ENCODE results near the gene IRAK1BP1.
"Not testable (repeated sequence)": the region's sequence is repeated elsewhere in the genome, so short reads cannot be mapped to it uniquely, and the experiment has no call there.

IRAK1BP1 gene, protein sequence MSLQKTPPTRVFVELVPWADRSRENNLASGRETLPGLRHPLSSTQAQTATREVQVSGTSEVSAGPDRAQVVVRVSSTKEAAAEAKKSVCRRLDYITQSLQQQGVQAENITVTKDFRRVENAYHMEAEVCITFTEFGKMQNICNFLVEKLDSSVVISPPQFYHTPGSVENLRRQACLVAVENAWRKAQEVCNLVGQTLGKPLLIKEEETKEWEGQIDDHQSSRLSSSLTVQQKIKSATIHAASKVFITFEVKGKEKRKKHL

DNA sequence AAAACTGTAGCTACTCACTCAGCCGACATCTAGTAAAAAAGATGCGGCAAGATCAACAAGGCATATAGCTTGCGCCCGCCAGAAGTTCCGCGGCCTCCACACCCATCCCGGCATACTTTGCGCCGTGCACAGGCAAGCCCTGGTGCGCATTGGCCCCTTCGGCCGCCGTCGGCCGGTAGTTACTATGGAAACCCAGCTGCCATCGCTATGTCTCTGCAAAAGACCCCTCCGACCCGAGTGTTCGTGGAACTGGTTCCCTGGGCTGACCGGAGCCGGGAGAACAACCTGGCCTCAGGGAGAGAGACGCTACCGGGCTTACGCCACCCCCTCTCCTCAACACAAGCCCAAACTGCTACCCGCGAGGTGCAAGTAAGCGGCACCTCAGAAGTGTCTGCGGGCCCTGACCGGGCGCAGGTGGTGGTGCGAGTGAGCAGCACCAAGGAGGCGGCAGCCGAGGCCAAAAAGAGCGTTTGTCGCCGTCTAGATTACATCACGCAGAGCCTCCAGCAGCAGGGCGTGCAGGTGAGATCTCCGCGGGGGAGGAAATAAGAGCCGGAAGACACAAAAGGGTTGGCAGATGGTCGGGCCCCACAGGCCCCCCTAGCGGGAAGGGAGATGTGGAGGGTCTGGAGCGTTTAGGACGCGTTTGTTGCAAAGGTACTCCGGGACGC is at the start of gene IRAK1BP1:
Gene IRAK1BP1 (plus strand): TSS at position 182 of the 671 bp plus-strand sequence. CDS start 26 bp downstream, at position 208.
- peak; percentile 86 for DNase-seq

DNA sequence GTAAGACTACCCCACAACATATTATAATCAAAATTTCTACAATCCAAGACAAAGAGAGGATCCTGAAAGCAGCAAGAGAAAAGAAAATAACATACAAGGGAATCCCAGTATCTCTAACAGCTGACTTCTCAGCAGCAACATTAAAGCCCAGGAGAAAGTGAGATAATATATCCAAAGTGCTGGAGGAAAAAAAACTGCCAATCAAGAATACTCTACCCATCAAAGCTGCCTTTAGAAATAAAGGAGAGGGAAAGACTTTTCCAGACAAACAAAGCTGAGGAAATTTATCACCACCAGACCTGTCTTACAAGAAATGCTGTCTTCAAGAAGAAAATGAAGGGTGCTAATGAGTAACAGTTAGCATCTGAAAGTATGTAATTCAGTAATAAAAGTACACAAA is 43.3 kb upstream of the IRAK1BP1 start:
- no peak for DNase-seq

DNA sequence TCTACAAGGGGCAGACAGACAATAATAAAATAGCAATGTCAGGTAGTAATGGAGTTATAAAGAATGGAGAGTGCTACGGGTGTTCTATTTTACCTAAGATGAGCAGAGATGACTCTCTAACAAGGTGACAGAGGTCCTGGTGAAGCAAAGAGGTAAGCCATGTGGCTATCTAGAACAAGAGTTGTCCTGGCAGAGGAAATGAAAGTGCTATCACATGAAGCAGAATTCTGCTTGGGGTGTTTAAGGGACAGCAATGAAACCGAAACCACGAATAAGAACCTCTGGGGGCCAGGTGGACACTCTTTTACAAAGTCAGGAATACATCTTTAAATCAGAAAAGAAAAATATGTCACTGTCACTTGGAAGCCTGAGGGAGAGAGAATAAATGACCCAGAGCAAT is 37.9 kb upstream of the IRAK1BP1 start:
- DNase-seq: no peak

DNA sequence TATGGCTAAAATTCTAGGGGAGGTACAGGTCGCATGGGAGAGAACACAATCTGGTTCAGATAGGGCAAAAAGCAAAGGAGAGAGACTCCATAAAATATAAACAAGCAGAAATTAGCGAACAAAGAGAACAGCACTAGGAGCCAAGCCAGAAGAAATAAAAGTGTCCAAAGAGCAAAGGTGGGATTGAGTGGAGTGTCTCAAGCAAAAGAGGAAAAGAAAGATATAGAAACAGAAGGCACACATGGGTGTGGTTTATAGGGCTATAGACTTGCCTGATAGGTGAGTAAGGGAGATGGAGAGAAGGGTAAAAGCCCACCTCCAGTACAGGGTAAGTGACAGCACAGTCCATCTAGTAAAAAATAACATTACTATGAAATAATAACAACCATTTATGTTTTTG is 36.5 kb upstream of the IRAK1BP1 start:
- DNase-seq: no peak

DNA sequence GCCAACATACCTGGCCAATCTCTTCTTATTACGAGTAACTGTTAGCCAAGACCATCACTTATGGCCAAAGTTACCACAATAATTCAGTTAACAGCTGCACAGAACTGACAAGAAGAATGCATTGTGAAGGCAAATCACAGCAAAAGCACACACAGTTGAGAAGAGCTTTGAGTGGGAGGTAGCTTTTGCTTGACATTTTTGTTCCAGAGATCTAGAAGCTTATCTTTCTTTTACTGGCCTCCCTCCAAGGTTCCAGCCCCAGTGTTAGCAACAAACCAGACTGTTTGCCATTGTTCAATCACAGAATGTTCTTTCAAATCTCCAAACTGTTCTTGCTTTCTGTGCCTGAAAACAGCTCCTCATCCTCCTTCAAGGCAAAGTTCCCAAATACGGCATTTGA is 35.9 kb upstream of the IRAK1BP1 start:
- no peak for DNase-seq

DNA sequence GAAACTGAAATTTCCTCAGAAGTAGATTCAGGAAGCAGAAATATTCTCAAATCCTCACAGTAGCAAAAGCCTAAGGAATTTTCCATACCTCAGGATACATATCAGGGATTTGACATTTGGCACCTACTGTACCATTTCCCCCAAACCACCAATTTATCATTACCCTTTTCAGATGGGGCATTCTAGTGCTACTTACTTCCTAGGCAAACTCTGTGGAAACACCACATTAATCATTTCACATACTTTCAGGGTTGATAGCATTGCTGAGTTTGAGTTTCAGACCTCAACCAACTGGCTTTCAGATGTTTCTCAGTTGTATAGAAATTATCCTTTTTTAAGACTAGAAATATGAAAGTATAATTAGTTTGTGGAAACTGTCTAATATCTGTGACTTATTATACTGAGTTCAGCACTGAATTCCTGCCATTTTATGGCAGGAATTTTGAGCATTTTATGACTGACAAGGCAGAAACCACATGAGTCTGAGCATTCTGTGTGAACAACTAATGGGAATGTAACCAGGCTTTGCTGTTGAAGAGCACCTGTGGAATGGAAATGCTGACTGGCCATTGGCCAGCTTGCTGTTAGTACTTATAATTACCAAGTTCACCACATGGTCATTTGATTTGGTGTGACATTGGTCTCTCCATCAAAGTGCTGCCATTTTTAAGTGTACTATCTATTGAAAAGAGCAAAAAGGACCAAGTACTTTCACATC is 35.1 kb upstream of the IRAK1BP1 start:
- no peak for DNase-seq

DNA sequence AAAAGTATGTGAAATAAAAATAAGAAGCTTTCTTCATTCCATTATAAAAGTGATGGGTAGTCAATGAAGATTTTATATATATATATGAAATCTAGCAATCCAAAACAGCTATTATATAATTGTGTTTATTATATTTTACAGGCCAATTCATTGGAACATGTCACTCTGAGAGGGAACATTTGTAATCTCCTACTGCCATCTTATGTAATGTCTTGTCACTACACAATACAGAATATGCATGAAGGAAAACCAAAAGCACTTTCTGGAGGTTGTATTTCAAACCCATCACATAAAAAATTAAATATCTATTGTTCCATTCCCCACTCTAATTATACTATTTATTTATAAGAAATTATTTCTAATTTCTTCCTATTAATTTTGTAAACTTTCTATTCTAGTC is 31.5 kb upstream of the IRAK1BP1 start:
- DNase-seq: no peak

DNA sequence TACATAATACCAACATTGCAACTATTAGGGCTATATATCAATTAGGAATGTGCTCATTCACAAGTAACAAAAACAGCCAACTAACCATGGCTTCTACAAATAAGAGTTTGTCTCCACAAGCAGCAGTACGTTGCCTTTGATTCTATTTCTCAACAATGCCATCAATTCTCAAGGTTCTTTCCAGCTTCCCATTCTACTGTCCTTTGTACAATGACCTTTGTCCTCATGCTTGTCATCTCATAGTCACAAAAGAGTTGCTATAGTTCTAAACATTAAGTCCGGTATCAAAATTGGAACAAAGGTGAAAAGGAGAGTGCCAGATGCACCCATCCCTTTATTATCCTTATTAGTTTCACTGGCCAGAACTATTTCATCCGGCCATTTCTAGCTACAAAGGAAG is 30.8 kb upstream of the IRAK1BP1 start:
- DNase-seq: no peak

DNA sequence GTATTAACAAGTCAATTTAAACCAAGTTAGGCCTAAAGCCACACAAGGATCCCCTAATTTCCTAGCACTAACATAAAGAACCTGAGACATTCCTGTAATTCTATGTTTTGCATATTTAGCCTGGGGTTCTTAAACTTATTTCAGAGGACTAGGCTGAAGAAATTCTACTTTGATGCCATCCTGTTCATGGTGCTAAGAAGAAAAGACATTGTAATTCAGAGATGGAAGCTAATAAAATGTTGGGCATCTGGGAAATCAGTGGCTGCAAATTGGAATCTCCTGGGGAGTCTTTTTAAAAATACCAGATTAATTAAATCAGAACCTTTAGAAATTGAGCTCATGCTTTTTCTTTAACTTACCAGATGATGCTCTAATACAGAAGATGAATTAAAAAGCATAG is 26.2 kb upstream of the IRAK1BP1 start:
- DNase-seq: no peak

DNA sequence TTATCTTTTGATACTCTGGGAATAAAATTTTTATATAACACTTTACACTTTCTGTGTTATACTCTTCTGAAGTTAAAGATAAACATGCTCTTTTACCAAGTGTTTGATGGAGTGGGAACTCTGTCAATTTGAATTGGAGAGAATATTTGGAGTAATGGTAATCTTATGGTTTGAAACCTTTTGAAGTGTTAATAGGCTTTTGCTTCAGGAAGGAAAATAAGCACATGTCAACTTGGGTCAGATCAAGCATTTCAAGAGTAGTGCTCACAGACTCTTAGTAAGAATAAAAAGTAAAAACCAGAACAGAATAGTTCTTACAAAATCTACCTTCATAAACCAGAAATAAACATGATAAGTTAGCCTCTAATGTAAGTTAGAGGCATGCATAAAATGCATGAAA is 24.4 kb upstream of the IRAK1BP1 start:
- no peak for DNase-seq

DNA sequence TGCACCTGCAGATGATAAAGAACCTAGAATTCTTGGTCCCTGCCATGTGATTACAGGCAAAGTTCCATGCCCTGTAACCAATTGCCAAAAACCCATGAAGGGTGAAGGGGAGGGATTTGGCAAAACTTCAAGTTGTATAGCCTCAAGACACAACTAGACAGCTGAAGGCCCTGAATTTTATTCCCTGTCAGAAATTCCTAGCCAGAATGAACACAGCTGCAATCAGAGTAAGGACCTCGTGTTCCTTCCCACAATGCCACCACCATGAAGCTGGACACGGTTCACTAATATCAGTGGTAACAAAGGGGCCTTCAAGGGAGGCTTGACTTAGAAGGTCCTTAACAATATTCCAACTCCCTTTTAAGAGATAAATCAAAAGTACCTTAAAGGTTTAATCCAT is 22.5 kb upstream of the IRAK1BP1 start:
- DNase-seq: no peak

DNA sequence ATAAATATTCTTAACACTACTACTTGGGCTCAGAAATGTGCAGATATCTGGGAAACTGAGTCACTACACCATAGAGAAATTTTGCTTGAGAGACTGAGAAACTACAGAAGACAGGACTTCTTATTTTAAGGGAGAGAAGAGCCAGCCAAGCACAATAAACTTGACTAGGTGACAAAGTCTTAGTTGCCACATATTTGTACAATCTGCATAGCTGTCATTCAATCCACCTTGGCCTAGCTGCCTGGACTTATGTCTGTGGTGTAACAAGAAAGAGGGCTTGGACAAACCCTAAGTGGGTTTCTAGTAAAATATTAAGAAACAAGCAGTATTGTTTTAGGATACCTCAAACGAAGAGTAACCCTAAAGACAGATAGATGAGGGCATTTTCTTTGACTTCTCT is 21.8 kb upstream of the IRAK1BP1 start:
- no peak for DNase-seq

DNA sequence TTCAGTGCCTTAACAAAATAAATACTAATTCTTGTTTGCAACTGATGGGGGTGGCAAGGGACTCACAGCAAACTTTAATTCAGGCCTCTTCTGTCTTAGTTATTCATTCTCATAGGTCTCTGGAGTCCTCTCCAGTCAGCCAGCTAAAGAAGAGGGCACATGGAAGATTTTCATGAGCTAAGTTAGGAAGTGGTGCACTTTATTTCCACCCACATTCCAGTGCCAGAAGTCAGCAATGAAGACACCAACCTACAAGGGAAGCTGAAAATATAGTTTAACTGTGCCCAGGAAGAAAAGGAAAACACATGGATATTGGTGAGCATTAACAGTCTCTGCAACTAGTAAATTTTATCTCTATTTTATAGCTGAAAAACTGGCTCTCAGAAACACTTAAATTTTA is 16.7 kb upstream of the IRAK1BP1 start:
- no peak for DNase-seq

DNA sequence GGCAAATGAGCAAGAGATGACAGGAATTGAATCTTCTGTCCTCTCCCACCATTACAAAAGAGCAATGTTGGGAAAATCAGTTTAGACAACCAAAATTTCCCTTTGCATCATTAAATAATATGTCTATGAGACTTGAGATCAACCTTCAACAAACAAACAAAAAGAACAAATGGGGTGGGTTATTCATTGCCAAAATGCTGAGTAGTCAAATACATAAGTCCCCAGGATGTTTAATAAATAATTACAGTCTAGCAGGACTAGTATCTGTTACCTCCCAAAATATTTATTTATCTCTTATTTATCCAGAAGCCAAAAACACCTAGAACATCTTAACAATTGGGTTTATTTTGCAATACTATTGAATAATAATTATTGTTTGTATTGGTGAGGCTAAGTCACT is 16.2 kb upstream of the IRAK1BP1 start:
- DNase-seq: no peak

DNA sequence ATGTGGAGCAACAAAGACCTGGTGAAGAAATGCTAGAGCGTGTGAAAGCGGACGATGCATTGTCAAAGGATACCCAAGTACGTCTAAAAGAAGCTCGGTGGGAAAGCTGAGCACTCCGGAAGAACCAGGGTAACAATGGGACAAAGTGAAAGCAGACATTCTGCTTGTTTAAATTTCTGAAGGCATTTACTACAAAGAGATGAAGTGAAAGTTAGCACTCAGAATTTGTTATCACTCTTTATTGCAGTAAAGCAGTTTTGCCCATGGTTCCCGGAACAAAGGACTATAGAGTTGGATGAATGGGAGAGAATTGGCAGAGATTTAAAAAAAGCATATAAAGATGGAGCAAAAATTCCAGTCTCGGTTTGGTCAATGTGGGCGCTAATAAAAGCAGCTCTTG is 12.8 kb upstream of the IRAK1BP1 start:
- no peak for DNase-seq

DNA sequence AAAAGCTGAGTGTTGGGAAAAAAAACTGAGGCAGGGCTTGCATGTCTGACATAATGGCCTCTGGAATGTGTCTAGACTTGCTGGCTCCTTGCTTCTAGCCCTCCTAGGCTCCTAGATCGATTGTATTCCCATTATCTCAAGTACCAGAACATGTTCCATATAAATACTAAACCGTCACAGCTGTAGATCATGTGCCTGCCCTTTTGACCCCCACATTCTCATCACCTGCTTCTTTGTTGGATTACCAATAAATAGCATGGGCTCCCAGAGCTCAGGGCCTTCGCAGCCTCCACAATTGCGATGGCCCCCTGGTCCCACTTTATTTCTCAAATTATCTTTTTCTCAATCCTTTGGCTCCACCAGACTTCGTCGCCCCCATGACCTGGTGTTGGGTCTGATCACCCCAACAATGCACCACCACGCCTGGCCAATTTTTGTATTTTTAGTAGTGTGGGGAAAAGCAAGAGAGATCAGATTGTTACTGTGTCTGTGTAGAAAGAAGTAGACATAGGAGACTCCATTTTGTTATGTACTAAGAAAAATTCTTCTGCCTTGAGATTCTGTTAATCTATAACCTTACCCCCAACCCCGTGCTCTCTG is 8.9 kb upstream of the IRAK1BP1 start:
- DNase-seq: not testable (repeated sequence)

DNA sequence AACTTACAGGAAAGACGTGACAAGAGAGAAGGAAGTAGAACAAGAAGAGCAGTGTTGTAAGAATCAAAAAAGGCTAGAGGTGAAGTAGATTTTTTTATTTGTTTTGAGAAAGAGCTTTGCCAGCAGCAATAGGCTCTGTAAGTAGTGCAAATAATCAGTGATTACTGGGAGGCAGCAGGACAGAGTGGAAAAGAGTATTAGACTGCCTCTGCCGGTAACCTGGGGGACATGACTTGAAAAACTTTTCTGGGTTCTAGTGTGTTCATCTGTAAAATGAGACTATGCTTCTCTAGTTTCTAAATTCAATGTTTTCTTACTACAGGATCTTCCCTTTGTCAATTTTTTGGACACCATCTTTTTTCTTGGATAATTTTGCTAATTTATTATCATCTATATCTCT is 5.8 kb upstream of the IRAK1BP1 start:
- DNase-seq: no peak

DNA sequence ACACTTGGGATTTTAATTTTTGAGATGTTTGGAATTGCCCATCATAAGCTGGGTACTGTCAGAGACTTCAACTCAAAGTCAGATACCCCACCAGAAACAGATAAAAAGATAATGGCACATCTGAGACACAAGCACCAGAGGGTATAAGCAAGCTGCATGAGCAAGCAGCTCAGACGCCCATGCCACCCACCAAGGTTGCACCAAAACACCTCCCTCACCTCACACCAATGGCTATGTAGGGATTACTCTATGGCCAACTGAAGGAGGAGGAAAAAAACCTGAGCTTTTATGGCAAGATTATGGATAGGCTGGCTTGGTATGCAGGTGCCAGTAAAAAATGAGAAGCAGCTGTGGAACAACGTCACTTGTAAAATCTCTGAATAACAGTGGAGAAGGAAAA is 3.8 kb upstream of the IRAK1BP1 start:
- no peak for DNase-seq

DNA sequence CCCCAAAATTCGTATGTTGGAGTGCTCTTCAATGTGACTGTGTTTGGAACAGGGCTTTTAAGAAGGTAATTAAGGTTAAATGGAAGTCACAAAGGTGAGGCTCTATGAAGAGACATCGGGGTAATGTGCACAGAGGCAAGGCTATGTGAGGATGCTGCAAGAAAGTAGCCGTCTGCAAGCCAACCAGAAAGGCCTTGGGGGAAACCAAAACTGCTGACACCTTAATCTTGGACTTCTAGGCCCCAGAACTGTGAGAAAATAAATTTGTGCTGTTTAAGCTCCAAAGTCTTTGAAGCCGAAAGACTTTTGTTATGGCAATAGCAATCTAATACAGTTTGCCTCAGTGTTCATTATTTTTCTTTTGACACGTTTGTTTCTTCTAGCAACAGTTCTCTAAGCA is 2.4 kb upstream of the IRAK1BP1 start:
- DNase-seq: no peak

DNA sequence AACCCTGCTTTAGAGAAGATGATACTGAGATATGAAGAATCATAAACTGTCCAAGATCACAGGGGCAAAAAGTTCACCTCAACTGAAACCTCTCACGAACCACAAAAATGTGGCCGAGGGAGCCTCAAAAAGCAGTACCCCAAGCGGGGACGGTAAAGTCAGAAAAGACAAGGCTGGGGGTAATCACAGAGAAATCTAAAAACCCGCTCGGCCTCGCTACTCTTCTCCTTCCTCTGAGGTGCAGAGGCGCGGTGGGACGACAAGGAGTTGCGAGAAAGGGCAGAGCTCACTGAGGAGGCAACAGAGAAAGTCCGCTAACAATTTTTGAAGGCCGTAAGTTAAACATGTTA is 356 bp upstream of the IRAK1BP1 start:
- no peak for DNase-seq

DNA sequence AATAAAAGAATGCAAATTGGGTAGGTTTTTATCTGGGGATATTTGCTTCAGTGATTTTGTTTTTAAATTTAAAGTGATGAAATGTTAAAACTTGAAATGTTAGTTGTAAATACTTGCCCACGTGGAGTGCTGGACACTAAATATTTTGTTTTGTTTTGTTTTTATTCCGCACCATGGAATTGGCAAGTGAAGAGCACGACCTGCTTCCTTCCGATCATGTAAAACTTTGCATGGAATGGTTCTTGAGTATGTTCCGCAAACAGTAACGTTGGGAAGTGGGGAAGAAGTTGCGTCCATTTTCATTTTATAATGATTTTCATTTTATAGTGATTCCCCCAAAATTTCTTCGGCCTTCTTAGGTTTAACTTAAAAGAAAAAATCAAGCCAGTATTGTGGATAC is 765 bp downstream of the IRAK1BP1 start:
- DNase-seq: no peak

DNA sequence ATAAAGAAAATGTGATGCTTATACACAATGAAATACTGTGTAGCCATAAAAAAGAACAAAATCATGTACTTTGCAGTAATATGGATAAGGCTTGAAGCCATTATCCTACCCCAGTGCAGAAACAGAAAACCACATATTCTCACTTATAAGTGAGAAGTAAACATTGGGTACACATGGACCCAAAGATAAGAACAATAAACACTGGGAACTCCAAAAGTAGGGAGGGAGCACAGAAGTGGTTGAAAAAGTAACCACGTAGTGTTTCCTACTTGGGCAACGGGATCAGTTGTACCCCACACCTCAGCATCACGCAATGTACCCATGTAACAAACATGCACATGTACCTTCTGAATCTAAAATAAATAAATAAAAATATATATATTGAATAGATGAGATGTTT is 8.2 kb downstream of the IRAK1BP1 start:
- DNase-seq: no peak

DNA sequence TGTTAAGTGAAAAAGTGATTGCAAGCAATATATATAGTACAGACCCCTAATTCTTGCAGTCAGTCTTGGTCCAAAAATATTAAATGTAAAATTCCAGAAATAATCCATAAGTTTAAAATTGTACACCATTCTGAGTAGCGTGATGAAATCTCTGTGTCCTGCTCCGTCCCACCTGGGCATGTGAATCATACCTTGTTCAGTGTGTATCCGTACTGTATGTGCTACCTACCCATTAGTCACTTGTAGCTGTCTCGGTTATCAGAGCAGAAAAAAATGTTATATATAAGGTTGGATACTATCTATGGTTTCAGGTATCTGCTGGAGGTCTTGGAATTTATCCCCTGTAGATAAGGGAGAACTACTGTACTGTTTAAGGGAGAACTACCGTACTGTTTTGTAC is 16.3 kb downstream of the IRAK1BP1 start:
- no peak for DNase-seq

DNA sequence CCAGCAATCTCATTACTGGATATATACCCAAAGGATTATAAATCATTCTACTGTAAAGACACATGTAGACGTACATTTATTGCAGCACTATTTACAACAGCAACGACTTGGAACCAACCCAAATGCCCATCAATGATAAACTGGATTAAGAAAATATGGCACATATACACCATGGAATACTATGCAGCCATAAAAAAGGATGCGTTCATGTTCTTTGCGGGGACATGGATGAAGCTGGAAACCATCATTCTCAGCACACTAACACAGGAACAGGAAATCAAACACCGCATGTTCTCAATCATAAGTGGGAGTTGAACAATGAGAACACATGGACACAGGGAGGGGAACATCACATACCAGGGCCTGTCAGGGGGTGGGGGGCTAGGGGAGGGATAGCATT is 22.6 kb downstream of the IRAK1BP1 start:
- not testable (repeated sequence) for DNase-seq
